ENCODE measurements around the gene APOB.

DNA sequence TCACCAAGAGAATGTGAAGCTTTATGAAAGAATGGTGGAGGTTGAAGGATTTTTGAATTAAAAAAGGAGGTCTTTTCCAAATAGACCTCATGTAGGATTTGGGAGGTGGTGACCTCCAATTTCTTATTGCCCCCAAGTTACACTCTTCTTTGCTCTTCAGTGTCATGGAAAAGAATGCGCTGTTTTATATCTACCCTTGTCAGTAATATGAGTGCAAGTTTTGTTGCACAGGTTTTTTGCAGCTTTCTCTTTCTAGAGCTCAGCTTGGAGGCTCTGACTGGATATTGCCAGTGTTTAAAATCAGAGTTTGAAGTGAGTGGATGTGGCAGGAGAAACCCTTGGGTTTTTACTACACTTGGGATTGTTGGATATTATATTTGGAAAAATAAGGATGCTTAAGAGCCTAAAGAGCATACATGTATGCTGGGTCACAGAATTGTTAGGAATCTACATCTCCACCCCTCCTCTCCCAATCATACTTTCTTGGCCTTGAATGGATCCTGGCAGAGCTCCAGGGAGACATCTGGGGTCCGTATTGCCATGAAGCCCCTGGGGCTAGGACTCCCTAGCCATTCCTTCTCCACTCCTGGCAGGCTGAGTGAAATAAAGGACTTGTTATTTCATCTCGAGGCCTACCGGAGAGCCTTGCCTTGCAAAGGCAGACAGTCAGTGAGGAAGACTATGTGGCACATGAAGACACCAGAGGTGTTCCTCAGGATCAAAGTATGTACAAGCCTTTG, 43.8 kb downstream of the APOB start:
- TF ChIP-seq, protein P1, sequence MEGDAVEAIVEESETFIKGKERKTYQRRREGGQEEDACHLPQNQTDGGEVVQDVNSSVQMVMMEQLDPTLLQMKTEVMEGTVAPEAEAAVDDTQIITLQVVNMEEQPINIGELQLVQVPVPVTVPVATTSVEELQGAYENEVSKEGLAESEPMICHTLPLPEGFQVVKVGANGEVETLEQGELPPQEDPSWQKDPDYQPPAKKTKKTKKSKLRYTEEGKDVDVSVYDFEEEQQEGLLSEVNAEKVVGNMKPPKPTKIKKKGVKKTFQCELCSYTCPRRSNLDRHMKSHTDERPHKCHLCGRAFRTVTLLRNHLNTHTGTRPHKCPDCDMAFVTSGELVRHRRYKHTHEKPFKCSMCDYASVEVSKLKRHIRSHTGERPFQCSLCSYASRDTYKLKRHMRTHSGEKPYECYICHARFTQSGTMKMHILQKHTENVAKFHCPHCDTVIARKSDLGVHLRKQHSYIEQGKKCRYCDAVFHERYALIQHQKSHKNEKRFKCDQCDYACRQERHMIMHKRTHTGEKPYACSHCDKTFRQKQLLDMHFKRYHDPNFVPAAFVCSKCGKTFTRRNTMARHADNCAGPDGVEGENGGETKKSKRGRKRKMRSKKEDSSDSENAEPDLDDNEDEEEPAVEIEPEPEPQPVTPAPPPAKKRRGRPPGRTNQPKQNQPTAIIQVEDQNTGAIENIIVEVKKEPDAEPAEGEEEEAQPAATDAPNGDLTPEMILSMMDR (CRISPR knock-in tag; IDR thresholded peaks at IDR 0.05), result no peak
- TF ChIP-seq POLR2A (IDR thresholded peaks at IDR 0.05; ENCODE audit: insufficient read depth in 1 of 2, low read depth in 2 of 2, low read length in 2 of 2), result peak; percentile 73 to 84
- no peak for TF ChIP-seq SMAD9 (CRISPR knock-in tag; IDR thresholded peaks at IDR 0.05)
- TF ChIP-seq, protein P2, sequence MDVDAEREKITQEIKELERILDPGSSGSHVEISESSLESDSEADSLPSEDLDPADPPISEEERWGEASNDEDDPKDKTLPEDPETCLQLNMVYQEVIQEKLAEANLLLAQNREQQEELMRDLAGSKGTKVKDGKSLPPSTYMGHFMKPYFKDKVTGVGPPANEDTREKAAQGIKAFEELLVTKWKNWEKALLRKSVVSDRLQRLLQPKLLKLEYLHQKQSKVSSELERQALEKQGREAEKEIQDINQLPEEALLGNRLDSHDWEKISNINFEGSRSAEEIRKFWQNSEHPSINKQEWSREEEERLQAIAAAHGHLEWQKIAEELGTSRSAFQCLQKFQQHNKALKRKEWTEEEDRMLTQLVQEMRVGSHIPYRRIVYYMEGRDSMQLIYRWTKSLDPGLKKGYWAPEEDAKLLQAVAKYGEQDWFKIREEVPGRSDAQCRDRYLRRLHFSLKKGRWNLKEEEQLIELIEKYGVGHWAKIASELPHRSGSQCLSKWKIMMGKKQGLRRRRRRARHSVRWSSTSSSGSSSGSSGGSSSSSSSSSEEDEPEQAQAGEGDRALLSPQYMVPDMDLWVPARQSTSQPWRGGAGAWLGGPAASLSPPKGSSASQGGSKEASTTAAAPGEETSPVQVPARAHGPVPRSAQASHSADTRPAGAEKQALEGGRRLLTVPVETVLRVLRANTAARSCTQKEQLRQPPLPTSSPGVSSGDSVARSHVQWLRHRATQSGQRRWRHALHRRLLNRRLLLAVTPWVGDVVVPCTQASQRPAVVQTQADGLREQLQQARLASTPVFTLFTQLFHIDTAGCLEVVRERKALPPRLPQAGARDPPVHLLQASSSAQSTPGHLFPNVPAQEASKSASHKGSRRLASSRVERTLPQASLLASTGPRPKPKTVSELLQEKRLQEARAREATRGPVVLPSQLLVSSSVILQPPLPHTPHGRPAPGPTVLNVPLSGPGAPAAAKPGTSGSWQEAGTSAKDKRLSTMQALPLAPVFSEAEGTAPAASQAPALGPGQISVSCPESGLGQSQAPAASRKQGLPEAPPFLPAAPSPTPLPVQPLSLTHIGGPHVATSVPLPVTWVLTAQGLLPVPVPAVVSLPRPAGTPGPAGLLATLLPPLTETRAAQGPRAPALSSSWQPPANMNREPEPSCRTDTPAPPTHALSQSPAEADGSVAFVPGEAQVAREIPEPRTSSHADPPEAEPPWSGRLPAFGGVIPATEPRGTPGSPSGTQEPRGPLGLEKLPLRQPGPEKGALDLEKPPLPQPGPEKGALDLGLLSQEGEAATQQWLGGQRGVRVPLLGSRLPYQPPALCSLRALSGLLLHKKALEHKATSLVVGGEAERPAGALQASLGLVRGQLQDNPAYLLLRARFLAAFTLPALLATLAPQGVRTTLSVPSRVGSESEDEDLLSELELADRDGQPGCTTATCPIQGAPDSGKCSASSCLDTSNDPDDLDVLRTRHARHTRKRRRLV (CRISPR knock-in tag; IDR thresholded peaks at IDR 0.05), result no peak
- TF ChIP-seq GATAD1 (CRISPR knock-in tag; IDR thresholded peaks at IDR 0.05), result no peak
- no peak for TF ChIP-seq JUN (CRISPR knock-in tag; IDR thresholded peaks at IDR 0.05)
- no peak for TF ChIP-seq DPF2 (CRISPR knock-in tag; IDR thresholded peaks at IDR 0.05; ENCODE audit: borderline replicate concordance, low read depth)
- TF ChIP-seq, protein P3, sequence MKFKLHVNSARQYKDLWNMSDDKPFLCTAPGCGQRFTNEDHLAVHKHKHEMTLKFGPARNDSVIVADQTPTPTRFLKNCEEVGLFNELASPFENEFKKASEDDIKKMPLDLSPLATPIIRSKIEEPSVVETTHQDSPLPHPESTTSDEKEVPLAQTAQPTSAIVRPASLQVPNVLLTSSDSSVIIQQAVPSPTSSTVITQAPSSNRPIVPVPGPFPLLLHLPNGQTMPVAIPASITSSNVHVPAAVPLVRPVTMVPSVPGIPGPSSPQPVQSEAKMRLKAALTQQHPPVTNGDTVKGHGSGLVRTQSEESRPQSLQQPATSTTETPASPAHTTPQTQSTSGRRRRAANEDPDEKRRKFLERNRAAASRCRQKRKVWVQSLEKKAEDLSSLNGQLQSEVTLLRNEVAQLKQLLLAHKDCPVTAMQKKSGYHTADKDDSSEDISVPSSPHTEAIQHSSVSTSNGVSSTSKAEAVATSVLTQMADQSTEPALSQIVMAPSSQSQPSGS (CRISPR knock-in tag; IDR thresholded peaks at IDR 0.05), result no peak
- TF ChIP-seq ZNF839 (CRISPR knock-in tag; IDR thresholded peaks at IDR 0.05; ENCODE audit: borderline replicate concordance), result no peak
- TF ChIP-seq FOSL1 (CRISPR knock-in tag; IDR thresholded peaks at IDR 0.05; ENCODE audit: borderline replicate concordance), result no peak
- no peak for TF ChIP-seq MAFF (IDR thresholded peaks at IDR 0.05; ENCODE audit: low read depth, low read length)
- TF ChIP-seq, protein P4, sequence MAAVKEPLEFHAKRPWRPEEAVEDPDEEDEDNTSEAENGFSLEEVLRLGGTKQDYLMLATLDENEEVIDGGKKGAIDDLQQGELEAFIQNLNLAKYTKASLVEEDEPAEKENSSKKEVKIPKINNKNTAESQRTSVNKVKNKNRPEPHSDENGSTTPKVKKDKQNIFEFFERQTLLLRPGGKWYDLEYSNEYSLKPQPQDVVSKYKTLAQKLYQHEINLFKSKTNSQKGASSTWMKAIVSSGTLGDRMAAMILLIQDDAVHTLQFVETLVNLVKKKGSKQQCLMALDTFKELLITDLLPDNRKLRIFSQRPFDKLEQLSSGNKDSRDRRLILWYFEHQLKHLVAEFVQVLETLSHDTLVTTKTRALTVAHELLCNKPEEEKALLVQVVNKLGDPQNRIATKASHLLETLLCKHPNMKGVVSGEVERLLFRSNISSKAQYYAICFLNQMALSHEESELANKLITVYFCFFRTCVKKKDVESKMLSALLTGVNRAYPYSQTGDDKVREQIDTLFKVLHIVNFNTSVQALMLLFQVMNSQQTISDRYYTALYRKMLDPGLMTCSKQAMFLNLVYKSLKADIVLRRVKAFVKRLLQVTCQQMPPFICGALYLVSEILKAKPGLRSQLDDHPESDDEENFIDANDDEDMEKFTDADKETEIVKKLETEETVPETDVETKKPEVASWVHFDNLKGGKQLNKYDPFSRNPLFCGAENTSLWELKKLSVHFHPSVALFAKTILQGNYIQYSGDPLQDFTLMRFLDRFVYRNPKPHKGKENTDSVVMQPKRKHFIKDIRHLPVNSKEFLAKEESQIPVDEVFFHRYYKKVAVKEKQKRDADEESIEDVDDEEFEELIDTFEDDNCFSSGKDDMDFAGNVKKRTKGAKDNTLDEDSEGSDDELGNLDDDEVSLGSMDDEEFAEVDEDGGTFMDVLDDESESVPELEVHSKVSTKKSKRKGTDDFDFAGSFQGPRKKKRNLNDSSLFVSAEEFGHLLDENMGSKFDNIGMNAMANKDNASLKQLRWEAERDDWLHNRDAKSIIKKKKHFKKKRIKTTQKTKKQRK (IDR thresholded peaks at IDR 0.05; ENCODE audit: low read length), result no peak
- no peak for TF ChIP-seq PCBP1 (IDR thresholded peaks at IDR 0.05; ENCODE audit: borderline replicate concordance, low read depth, low read length)
- TF ChIP-seq THYN1 (CRISPR knock-in tag; IDR thresholded peaks at IDR 0.05; ENCODE audit: borderline replicate concordance, low read depth), result no peak

Data from HepG2 (cell line).